Tibial nerve (tissue), 4 donors: ENCODE data around the gene WNT9A. TPM values are rescaled to one million over a fixed set of nuclear protein-coding genes. Genes with fewer than 3 reads are reported as not detected.

ENCODE experiments used
- DNase-seq, 2 donors: peaks; one replicate each; pipeline ENCODE4 v3.0.0-alpha.2; 2019; ENCODE audit warnings: low spot score in 2 of 2
- H3K27ac ChIP-seq, 4 donors: fragments of 200-600 bp; sonication (generic) in 3 of 4; one replicate each; pipeline ENCODE4 v1.5.1; 2017 to 2019; ENCODE audit warnings: mild to moderate bottlenecking in 1 of 4
- H3K27me3 ChIP-seq, 2 donors: fragments of 200-600 bp; sonication (generic) in 1 of 2; one replicate each; pipeline versions ENCODE4 v1.5.1 to v1.6.0; 2017 to 2019
- H3K36me3 ChIP-seq, 3 donors: fragments of 200-600 bp; sonication (generic); one replicate each; pipeline ENCODE4 v1.5.1; 2018 to 2019
- H3K4me1 ChIP-seq, 4 donors: fragments of 200-600 bp; sonication (generic) in 3 of 4; one replicate each; pipeline ENCODE4 v1.5.1; 2017 to 2019
- H3K4me3 ChIP-seq, 4 donors: fragments of 200-600 bp; sonication (generic) in 3 of 4; one replicate each; pipeline ENCODE4 v1.5.1; 2017 to 2019; ENCODE audit warnings: mild to moderate bottlenecking in 1 of 4, moderate library complexity in 1 of 4
- H3K9me3 ChIP-seq, 4 donors: fragments of 200-600 bp; sonication (generic) in 3 of 4; one replicate each; pipeline ENCODE4 v1.5.1; 2017 to 2019
- EP300 ChIP-seq, 2 donors: sonication (generic); formaldehyde crosslinking; IDR thresholded peaks; one replicate each; pipeline ENCODE4 v1.6.1; 2017; ENCODE audit warnings: antibody characterized with exemption in 2 of 2, mild to moderate bottlenecking in 1 of 2
- POLR2A ChIP-seq, 2 donors: fragments of 450-650 bp; IDR thresholded peaks; one replicate each; pipeline ENCODE4 v1.6.1; 2017; ENCODE audit warnings: antibody characterized with exemption in 2 of 2, mild to moderate bottlenecking in 2 of 2, moderate library complexity in 2 of 2
- WGBS, 2 donors: methylation state at CpG; one replicate each; pipeline ENCODE4 v1.1.5; 2018; 5-methylcytosine and 5-hydroxymethylcytosine counted together
- total RNA-seq, 4 donors: library from RNA; depleted of rRNA; stranded (reverse); fragments of >200 nt; gene quantifications; one replicate each; pipeline ENCODE4 v1.1.0, GENCODE V29; 2016
- TF ChIP-seq, protein P1 (sequence below), 5 experiments: fragments of 200-600 bp in 3 of 5; fragments of 450-650 bp in 2 of 5; sonication (generic) in 3 of 5; IDR thresholded peaks; one replicate each; pipeline ENCODE4 v1.5.1; 2016 to 2019; ENCODE audit warnings: antibody characterized with exemption in 5 of 5, mild to moderate bottlenecking in 3 of 5, moderate library complexity in 2 of 5

Gene WNT9A
- total RNA-seq, 4 donors from 2014 or later: 5.1 to 12.8 (median 8.5) TPM

DNA sequence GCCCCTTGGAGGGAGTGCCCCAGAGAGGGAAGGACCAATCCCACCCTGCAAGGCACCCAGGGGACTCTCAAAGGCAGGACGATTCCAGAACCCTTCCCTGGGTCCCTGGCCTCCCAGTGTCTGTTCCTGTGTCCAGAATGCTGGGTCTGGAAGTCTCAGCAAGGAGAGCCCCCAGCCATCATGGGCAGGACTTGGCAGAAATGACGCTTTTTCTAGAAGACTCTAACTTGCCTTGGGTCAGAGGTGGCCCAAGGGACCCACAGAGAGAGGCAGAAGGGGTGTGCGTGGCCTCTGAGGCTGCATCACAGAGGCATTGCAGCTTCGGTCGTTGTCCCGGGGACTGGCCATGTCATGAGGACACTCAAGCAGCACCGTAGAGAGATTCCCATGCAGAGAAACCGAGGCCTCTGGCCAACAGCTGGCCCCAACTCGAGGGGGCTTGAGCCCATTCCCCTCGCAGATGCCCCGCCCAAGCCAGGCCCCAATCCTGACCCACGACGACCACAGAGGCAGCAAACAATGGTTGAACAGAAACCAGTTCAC lies 57.8 kb downstream of the WNT9A start:
- H3K4me1 ChIP-seq: peaks cover 0 to 72% (median 21%) of the 10 kb centered on the region in 4 donors
- 72 to 83% methylated on average over 9 to 10 of the region's 13 CpGs for WGBS, 2 donors
- H3K4me3 ChIP-seq: no peak overlapping the region
- DNase-seq: peak in 1 of 2 donors; percentile 12
- TF ChIP-seq EP300 (IDR thresholded peaks at IDR 0.05): no peak
- TF ChIP-seq POLR2A (IDR thresholded peaks at IDR 0.05): no peak
- TF ChIP-seq, protein P1, sequence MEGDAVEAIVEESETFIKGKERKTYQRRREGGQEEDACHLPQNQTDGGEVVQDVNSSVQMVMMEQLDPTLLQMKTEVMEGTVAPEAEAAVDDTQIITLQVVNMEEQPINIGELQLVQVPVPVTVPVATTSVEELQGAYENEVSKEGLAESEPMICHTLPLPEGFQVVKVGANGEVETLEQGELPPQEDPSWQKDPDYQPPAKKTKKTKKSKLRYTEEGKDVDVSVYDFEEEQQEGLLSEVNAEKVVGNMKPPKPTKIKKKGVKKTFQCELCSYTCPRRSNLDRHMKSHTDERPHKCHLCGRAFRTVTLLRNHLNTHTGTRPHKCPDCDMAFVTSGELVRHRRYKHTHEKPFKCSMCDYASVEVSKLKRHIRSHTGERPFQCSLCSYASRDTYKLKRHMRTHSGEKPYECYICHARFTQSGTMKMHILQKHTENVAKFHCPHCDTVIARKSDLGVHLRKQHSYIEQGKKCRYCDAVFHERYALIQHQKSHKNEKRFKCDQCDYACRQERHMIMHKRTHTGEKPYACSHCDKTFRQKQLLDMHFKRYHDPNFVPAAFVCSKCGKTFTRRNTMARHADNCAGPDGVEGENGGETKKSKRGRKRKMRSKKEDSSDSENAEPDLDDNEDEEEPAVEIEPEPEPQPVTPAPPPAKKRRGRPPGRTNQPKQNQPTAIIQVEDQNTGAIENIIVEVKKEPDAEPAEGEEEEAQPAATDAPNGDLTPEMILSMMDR (IDR thresholded peaks at IDR 0.05): no peak
- no peaks in the 10 kb centered on the region for H3K9me3 ChIP-seq
- no peaks in the 10 kb centered on the region for H3K36me3 ChIP-seq
- no peak overlapping the region for H3K27ac ChIP-seq
- H3K27me3 ChIP-seq: peaks cover 2 to 11% of the 10 kb centered on the region in 2 donors

- Histone ChIP-seq H3K4me3 (no peak overlapping the region), H3K27me3 (peaks cover 2 to 11% of the 10 kb centered on the region in 2 donors), H3K4me1 (peaks cover 0 to 72% (median 21%) of the 10 kb centered on the region in 4 donors), H3K36me3 (no peaks in the 10 kb centered on the region), H3K9me3 (no peaks in the 10 kb centered on the region), H3K27ac (peak overlapping the region in 1 of 4 donors; percentile 93)
- peak in 1 of 2 donors; percentile 13 for DNase-seq
- no peak for TF ChIP-seq EP300 (IDR thresholded peaks at IDR 0.05)
- TF ChIP-seq, protein P1 (IDR thresholded peaks at IDR 0.05): no peak
- no peak for TF ChIP-seq POLR2A (IDR thresholded peaks at IDR 0.05)
- 62 to 69% methylated on average over 13 to 14 of the region's 14 CpGs for whole genome bisulfite sequencing, 2 donors
These were observed 58.5 kb downstream of the WNT9A start for GRCh38 chr1:227889047-227889862.

DNA sequence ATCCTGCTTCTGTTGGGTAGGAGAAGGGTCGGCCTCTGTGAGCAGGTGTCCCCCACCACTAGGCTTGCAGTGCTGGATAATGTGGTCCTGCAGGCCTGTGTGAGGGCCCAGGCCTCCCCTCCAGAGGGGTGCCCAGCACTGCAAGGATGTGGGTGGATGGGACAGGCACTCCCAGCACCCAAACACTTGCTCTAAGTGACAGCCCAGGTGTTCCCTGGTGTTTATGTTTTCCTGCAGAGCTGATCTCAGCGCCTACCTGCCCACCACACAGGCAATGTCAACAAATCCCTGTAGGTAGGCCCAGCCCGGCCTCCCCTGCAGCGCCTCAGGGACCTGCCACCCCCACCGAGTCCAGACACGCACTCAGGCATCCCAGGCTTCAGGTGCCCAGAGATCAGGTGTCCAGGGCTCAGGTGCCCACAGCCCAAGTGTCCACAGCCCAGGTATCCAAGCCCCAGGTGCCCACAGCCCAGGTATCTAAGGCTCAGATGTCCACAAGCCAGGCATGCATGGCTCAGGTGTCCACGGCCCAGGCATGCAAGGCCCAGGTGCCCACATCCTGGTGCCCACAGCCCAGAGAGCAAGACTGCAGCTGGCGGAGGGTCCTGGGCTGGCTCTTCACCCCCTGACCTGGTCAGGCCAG lies 59.2 kb downstream of the WNT9A start:
- peak in 1 of 2 donors; percentile 11 for DNase-seq
- Histone ChIP-seq H3K27ac (peak overlapping the region; percentile 72 to 96 (median 91)), H3K36me3 (no peaks in the 10 kb centered on the region), H3K4me1 (peaks cover 0 to 72% (median 21%) of the 10 kb centered on the region in 4 donors), H3K9me3 (no peaks in the 10 kb centered on the region), H3K27me3 (peaks cover 2 to 11% of the 10 kb centered on the region in 2 donors), H3K4me3 (no peak overlapping the region)
- no peak for TF ChIP-seq EP300 (IDR thresholded peaks at IDR 0.05)
- TF ChIP-seq, protein P1 (IDR thresholded peaks at IDR 0.05): no peak
- TF ChIP-seq POLR2A (IDR thresholded peaks at IDR 0.05): no peak
- WGBS, 2 donors: 97 to 100% methylated on average over 6 of the region's 8 CpGs

- peak; percentile 55 to 64 for DNase-seq
- Histone ChIP-seq H3K9me3 (no peaks in the 10 kb centered on the region), H3K27me3 (peaks cover 2 to 11% of the 10 kb centered on the region in 2 donors), H3K36me3 (no peaks in the 10 kb centered on the region), H3K4me1 (peaks cover 0 to 66% (median 21%) of the 10 kb centered on the region in 4 donors), H3K27ac (peak overlapping the region; percentile 72 to 96 (median 91)), H3K4me3 (peak overlapping the region; percentile 34 to 61 (median 52))
- WGBS, 2 donors: 18 to 21% methylated on average over 35 to 40 of the region's 40 CpGs
- TF ChIP-seq POLR2A (IDR thresholded peaks at IDR 0.05) (peak in 1 of 2 donors; percentile 15), EP300 (IDR thresholded peaks at IDR 0.05) (peak in 1 of 2 donors; percentile 60)
- TF ChIP-seq, protein P1 (IDR thresholded peaks at IDR 0.05): no peak
These were observed 59.9 kb downstream of the WNT9A start for GRCh38 chr1:227887697-227888403.
